ENCODE measurements around the gene CDADC1.

CDADC1 gene

GRCh38 chr13:49302817-49303216 lies 55.1 kb downstream of the CDADC1 start:
- no peaks in the 10 kb centered on the region for H3K9me3 Mint-ChIP-seq
- peak overlapping the region in 1 of 3 experiments; percentile 12 for H3K27ac Mint-ChIP-seq
- H3K36me3 Mint-ChIP-seq (ENCODE audit: low read depth) = no peaks in the 10 kb centered on the region
- H3K4me1 Mint-ChIP-seq = peaks cover 26% of the 10 kb centered on the region
- TF ChIP-seq CTCF (IDR thresholded peaks at IDR 0.05; ENCODE audit: unreplicated experiment in 3 of 3) = no peak
- H3K27me3 Mint-ChIP-seq (ENCODE audit: low read depth) = peaks cover 3% of the 10 kb centered on the region
- no peak overlapping the region for H3K4me3 Mint-ChIP-seq

GRCh38 chr13:49303533-49304252 lies 56.0 kb downstream of the CDADC1 start:
- Mint-ChIP-seq H3K27me3 (ENCODE audit: low read depth) (peaks cover 3% of the 10 kb centered on the region), H3K4me3 (no peak overlapping the region), H3K4me1 (peaks cover 34% of the 10 kb centered on the region), H3K36me3 (ENCODE audit: low read depth) (no peaks in the 10 kb centered on the region), H3K27ac (no peak overlapping the region), H3K9me3 (no peaks in the 10 kb centered on the region)
- TF ChIP-seq CTCF (IDR thresholded peaks at IDR 0.05; ENCODE audit: unreplicated experiment in 3 of 3) = no peak

- Mint-ChIP-seq H3K27me3 (ENCODE audit: low read depth) (peaks cover 3% of the 10 kb centered on the region), H3K27ac (peak overlapping the region in 1 of 3 experiments; percentile 17), H3K4me3 (no peak overlapping the region), H3K4me1 (peaks cover 30% of the 10 kb centered on the region), H3K9me3 (no peaks in the 10 kb centered on the region), H3K36me3 (ENCODE audit: low read depth) (no peaks in the 10 kb centered on the region)
- TF ChIP-seq CTCF (IDR thresholded peaks at IDR 0.05; ENCODE audit: unreplicated experiment in 3 of 3) = no peak
Observed at GRCh38 chr13:49304356-49304755, 56.6 kb downstream of the CDADC1 start.

- peak overlapping the region in 2 of 3 experiments; percentile 17 to 21 for H3K27ac Mint-ChIP-seq
- no peaks in the 10 kb centered on the region for H3K36me3 Mint-ChIP-seq (ENCODE audit: low read depth)
- peaks cover 28% of the 10 kb centered on the region for H3K4me1 Mint-ChIP-seq
- TF ChIP-seq CTCF (IDR thresholded peaks at IDR 0.05; ENCODE audit: unreplicated experiment in 3 of 3) = no peak
- H3K9me3 Mint-ChIP-seq = no peaks in the 10 kb centered on the region
- H3K4me3 Mint-ChIP-seq = no peak overlapping the region
- H3K27me3 Mint-ChIP-seq (ENCODE audit: low read depth) = peaks cover 3% of the 10 kb centered on the region
Observed at GRCh38 chr13:49304763-49305700, 57.3 kb downstream of the CDADC1 start.

GRCh38 chr13:49305792-49306425 lies 58.2 kb downstream of the CDADC1 start:
- no peak for TF ChIP-seq CTCF (IDR thresholded peaks at IDR 0.05; ENCODE audit: unreplicated experiment in 3 of 3)
- Mint-ChIP-seq H3K4me1 (peaks cover 28% of the 10 kb centered on the region), H3K27me3 (ENCODE audit: low read depth) (peaks cover 3% of the 10 kb centered on the region), H3K27ac (peak overlapping the region in 1 of 3 experiments; percentile 7), H3K9me3 (no peaks in the 10 kb centered on the region), H3K36me3 (ENCODE audit: low read depth) (no peaks in the 10 kb centered on the region), H3K4me3 (no peak overlapping the region)
